NCI-H460 (cell line): ENCODE data around the gene KHSRP. TPM values are rescaled to one million over a fixed set of nuclear protein-coding genes. Genes with fewer than 3 reads are reported as not detected.

ENCODE experiments used
- small RNA-seq, 2 experiments: library from RNA; depleted of rRNA; stranded (forward); fragments of <200 nt; gene quantifications; one replicate each; pipeline ENCODE3, GENCODE V24; 2014
- total RNA-seq: library from RNA; depleted of rRNA; stranded (reverse); fragments of >200 nt; shearing (Covaris generic); gene quantifications from 2 replicates; pipeline ENCODE4 v1.2.3, GENCODE V29; 2014; rRNA removed

Gene KHSRP
- total RNA-seq, 1 experiment from 2014 or later, result 73.6 TPM

Small RNA genes lying within 50 kb of the gene (small RNA-seq; reads per million reads assigned to genes)
- 0 reads per million in 2 experiments for gene MIR6790
- 0 to 0.06 reads per million in 2 experiments for gene MIR6885

Other genes with a start within 250 kb of the KHSRP start
- 14.6 and 17.8 TPM in 2 replicates for gene MLLT1, start 144.8 kb downstream of the KHSRP start, total RNA-seq
- gene ACER1, start 91.2 kb downstream of the KHSRP start, total RNA-seq, result not detected in 2 replicates
- 61.2 and 64.7 TPM in 2 replicates for gene CLPP, start 63.3 kb downstream of the KHSRP start, total RNA-seq
- gene ALKBH7, start 52.0 kb downstream of the KHSRP start, total RNA-seq, result 11.9 and 18.4 TPM in 2 replicates
- gene PSPN, start 48.9 kb downstream of the KHSRP start, total RNA-seq, result 1.1 and 5.3 TPM in 2 replicates
- 39.3 and 44.1 TPM in 2 replicates for gene GTF2F1, start 31.6 kb downstream of the KHSRP start, total RNA-seq
- not detected in 2 replicates for gene SLC25A41, start 9.0 kb upstream of the KHSRP start, total RNA-seq
- 13.3 and 14.1 TPM in 2 replicates for gene SLC25A23, start 35.0 kb upstream of the KHSRP start, total RNA-seq
- 0.20 TPM in 1 of 2 replicates, not detected in the other for gene CRB3, start 39.5 kb upstream of the KHSRP start, total RNA-seq
- 0.17 and 0.29 TPM in 2 replicates for gene DENND1C, start 57.0 kb upstream of the KHSRP start, total RNA-seq
- gene TUBB4A, start 77.5 kb upstream of the KHSRP start, total RNA-seq, result 4.4 and 6.5 TPM in 2 replicates
- 35.4 and 40.4 TPM in 2 replicates for gene TNFSF9, start 106.2 kb upstream of the KHSRP start, total RNA-seq
- gene CD70, start 166.3 kb upstream of the KHSRP start, total RNA-seq, result 136 and 144 TPM in 2 replicates
- gene TNFSF14, start 245.3 kb upstream of the KHSRP start, total RNA-seq, result not detected in 2 replicates